K562 treated with DMSO at 1 percent for 12 hours (cell line): ENCODE measurements around the gene IFIT2. TPM values are rescaled to one million over a fixed set of nuclear protein-coding genes. Genes with fewer than 3 reads are reported as not detected.

Experiments used
- total RNA-seq: library from RNA; unstranded; fragments of 300-600 nt; gene quantifications from 2 replicates; pipeline ENCODE4 v1.2.3, GENCODE V29; 2022; ENCODE audit not compliant: insufficient read depth

Gene IFIT2
- 0.83 TPM in 1 of 2 replicates, not detected in the other for total RNA-seq

GRCh38 chr10:89301721-89302445, at the start of gene IFIT2:
TSS of gene IFIT2 (plus strand) at chr10:89302046. CDS start at chr10:89302124, 78 bp downstream.

GRCh38 chr10:89327803-89328441, 26.1 kb downstream of the IFIT2 start, which contains the start of gene IFIT3:
TSS of gene IFIT3 (plus strand) at chr10:89327997. CDS start at chr10:89328074, 77 bp downstream.

Other genes starting within 250 kb of the IFIT2 start
- gene CH25H, start 94.7 kb upstream of the IFIT2 start, total RNA-seq, result not detected in 2 replicates
- not detected in 2 replicates for gene LIPA, start 50.3 kb upstream of the IFIT2 start, total RNA-seq
- gene IFIT3, start 26.0 kb downstream of the IFIT2 start, total RNA-seq, result 2.9 and 5.5 TPM in 2 replicates
- gene IFIT1B, start 76.0 kb downstream of the IFIT2 start, total RNA-seq, result not detected in 2 replicates
- gene IFIT1, start 90.6 kb downstream of the IFIT2 start, total RNA-seq, result 0.27 TPM in 1 of 2 replicates, not detected in the other
- 0.25 TPM in 1 of 2 replicates, not detected in the other for gene IFIT5, start 112.5 kb downstream of the IFIT2 start, total RNA-seq
- gene SLC16A12, start 233.5 kb downstream of the IFIT2 start, total RNA-seq, result not detected in 2 replicates